Osteocyte (in vitro differentiated cells): Measurements from ENCODE around the gene CPVL. TPM values are rescaled to one million over a fixed set of nuclear protein-coding genes. Genes with fewer than 3 reads are reported as not detected.
A peak's percentile ranks its signal among the peaks of the same experiment; 100 is the strongest.

ENCODE experiments used
- DNase-seq: peaks from one replicate; pipeline ENCODE4 v3.0.0; 2021; ENCODE audit warnings: mixed read lengths; ENCODE audit not compliant: unreplicated experiment; ENCODE audit errors: extremely low spot score
- H3K27ac Mint-ChIP-seq: one replicate; pipeline ENCODE4 v1.8.0; 2021; ENCODE audit warnings: mild to moderate bottlenecking, mixed read lengths; ENCODE audit not compliant: unreplicated experiment
- H3K27me3 Mint-ChIP-seq: one replicate; pipeline ENCODE4 v1.8.0; 2021; ENCODE audit warnings: mixed read lengths; ENCODE audit not compliant: unreplicated experiment
- H3K36me3 Mint-ChIP-seq: one replicate; pipeline ENCODE4 v1.8.0; 2021; ENCODE audit warnings: mixed read lengths; ENCODE audit not compliant: unreplicated experiment
- H3K4me1 Mint-ChIP-seq: one replicate; pipeline ENCODE4 v1.8.0; 2021; ENCODE audit warnings: mixed read lengths; ENCODE audit not compliant: unreplicated experiment
- H3K4me3 Mint-ChIP-seq: one replicate; pipeline ENCODE4 v1.8.0; 2021; ENCODE audit warnings: mild to moderate bottlenecking, moderate library complexity, mixed read lengths; ENCODE audit not compliant: unreplicated experiment
- H3K9me3 Mint-ChIP-seq: one replicate; pipeline ENCODE4 v1.8.0; 2021; ENCODE audit warnings: mixed read lengths; ENCODE audit not compliant: unreplicated experiment
- CTCF ChIP-seq: fragments of 200-600 bp; sonication (generic); IDR thresholded peaks from 2 replicates; pipeline ENCODE4 v1.5.0; 2021; ENCODE audit warnings: antibody characterized with exemption, mild to moderate bottlenecking, moderate library complexity
- total RNA-seq: library from RNA; stranded (reverse); gene quantifications from 2 replicates; pipeline ENCODE4 v1.2.1, GENCODE V29; 2021

Gene CPVL
- total RNA-seq, 1 donor from 2014 or later = 2.0 TPM

- Mint-ChIP-seq H3K27ac (no peak overlapping the region), H3K9me3 (no peaks in the 10 kb centered on the region), H3K36me3 (no peaks in the 10 kb centered on the region), H3K27me3 (peaks cover 2% of the 10 kb centered on the region), H3K4me1 (peaks cover 33% of the 10 kb centered on the region), H3K4me3 (no peak overlapping the region)
- TF ChIP-seq CTCF = no peak
- DNase-seq = no peak
Observed at GRCh38 chr7:29043576-29043975, 102.8 kb downstream of the CPVL start.

- Mint-ChIP-seq H3K27me3 (peaks cover under 1% of the 10 kb centered on the region), H3K4me1 (peaks cover 40% of the 10 kb centered on the region), H3K4me3 (no peak overlapping the region), H3K9me3 (no peaks in the 10 kb centered on the region), H3K27ac (no peak overlapping the region), H3K36me3 (no peaks in the 10 kb centered on the region)
- DNase-seq = no peak
- TF ChIP-seq CTCF = no peak
Observed at GRCh38 chr7:29042824-29043231, 103.5 kb downstream of the CPVL start.

GRCh38 chr7:29041991-29042390, 104.3 kb downstream of the CPVL start:
- DNase-seq = no peak
- no peak for TF ChIP-seq CTCF
- H3K4me1 Mint-ChIP-seq = peaks cover 40% of the 10 kb centered on the region
- H3K27ac Mint-ChIP-seq = no peak overlapping the region
- H3K9me3 Mint-ChIP-seq = no peaks in the 10 kb centered on the region
- no peaks in the 10 kb centered on the region for H3K27me3 Mint-ChIP-seq
- no peaks in the 10 kb centered on the region for H3K36me3 Mint-ChIP-seq
- no peak overlapping the region for H3K4me3 Mint-ChIP-seq

GRCh38 chr7:29040579-29040925, 105.8 kb downstream of the CPVL start:
- DNase-seq = no peak
- Mint-ChIP-seq H3K27ac (peak overlapping the region; percentile 56), H3K36me3 (no peaks in the 10 kb centered on the region), H3K4me1 (peaks cover 46% of the 10 kb centered on the region), H3K9me3 (no peaks in the 10 kb centered on the region), H3K4me3 (no peak overlapping the region), H3K27me3 (no peaks in the 10 kb centered on the region)
- TF ChIP-seq CTCF = no peak

GRCh38 chr7:29039821-29040578, 106.3 kb downstream of the CPVL start:
- no peak for TF ChIP-seq CTCF
- H3K4me3 Mint-ChIP-seq = no peak overlapping the region
- no peaks in the 10 kb centered on the region for H3K36me3 Mint-ChIP-seq
- H3K27ac Mint-ChIP-seq = peak overlapping the region; percentile 56
- no peak for DNase-seq
- no peaks in the 10 kb centered on the region for H3K9me3 Mint-ChIP-seq
- peaks cover 50% of the 10 kb centered on the region for H3K4me1 Mint-ChIP-seq
- no peaks in the 10 kb centered on the region for H3K27me3 Mint-ChIP-seq
